GM21737 (cell line): ENCODE measurements around the gene PTER.

ENCODE experiments used
- ATAC-seq: cut with Tn5 transposase; IDR thresholded peaks from one replicate; pipeline ENCODE4 v1.9.1; 2021; ENCODE audit warnings: mild to moderate bottlenecking, moderate library complexity; ENCODE audit not compliant: unreplicated experiment

Gene PTER

DNA sequence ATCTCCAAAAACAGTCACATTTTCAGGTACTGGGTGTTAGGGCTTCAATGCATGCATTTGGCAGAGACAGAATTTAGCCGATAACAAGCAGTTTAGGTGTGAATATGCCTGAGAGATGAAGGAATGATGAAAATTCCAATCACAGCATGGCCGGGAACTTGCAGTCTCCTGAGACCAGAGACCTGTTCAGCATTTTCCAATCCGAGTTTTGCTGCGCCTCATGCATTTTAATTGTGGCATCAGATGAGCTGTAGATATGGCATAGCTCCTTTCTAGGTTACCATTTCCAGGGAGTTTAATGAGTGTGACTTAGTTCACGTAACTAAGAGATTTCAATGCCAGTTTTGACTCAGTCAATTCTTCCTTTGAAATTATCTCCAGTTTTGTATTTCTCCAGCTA, 99.3 kb downstream of the PTER start:
- ATAC-seq, result no peak

GRCh38 chr10:16544099-16544498, 107.3 kb downstream of the PTER start:
- ATAC-seq, result no peak

DNA sequence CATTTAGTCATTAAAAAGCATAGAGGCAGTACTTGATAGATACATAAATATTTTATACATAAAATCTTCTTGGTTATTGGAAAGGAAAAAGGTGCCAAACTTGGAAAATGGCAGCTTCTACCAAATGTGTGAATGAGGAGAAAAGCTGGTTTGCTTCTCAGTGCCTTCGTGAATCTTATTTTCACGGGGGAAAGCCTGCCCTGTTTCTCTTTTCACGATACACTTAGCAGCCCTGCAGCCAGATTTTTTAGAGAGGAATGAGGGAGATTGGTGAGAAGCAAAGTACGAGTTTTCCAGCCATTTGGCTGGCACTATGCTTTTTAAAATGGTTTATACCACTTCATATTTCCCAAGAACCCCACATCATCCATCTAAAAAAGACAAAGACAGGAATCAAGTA, 107.8 kb downstream of the PTER start:
- no peak for ATAC-seq

DNA sequence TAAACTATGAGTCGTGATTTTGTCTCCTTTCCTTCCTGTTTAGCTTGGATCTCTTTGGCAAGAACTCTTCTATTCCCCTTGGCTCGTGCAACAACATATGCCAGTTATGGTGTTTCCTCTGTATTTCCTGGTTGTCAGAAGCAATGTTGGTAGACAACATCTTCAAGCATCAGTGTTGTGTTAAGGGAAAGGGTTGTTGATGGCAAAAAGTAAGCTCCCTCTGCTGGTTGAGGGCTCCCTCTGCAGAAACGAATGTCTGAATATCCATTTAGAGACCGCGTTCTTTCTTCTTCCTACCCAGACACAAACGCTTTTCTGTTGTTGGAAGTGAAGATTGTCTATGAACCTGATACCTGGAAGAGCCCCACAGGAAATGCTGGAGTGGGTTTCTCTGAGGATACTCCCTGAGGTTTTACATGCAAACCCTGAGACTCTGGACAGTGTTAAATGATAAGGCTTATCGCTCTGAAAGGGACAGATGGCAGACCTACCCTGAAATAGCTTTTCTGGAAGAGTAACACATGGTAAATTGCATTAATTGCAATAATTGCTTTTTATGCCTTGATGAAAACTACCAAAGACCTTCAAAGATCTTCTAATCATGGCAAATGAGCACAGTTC, 108.4 kb downstream of the PTER start:
- ATAC-seq, result peak; percentile 67

DNA sequence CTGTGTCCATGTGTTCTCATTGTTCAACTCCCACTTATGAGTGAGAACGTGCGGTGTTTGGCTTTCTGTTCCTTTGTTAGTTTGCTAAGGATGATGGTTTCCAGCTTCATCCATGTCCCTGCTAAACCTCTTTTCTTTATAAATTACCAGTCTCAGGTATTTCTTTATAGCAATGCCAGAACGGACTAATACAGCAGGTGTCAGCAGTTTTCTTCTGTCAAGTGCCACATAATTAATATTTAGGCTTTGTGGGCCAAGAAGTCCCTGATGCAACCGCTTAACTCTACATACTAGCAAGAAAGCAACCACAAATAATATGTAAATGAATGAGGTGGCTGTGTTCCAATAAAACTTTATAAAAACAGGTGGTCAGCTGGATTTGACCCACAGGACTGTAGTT, 111.2 kb downstream of the PTER start:
- ATAC-seq, result no peak

DNA sequence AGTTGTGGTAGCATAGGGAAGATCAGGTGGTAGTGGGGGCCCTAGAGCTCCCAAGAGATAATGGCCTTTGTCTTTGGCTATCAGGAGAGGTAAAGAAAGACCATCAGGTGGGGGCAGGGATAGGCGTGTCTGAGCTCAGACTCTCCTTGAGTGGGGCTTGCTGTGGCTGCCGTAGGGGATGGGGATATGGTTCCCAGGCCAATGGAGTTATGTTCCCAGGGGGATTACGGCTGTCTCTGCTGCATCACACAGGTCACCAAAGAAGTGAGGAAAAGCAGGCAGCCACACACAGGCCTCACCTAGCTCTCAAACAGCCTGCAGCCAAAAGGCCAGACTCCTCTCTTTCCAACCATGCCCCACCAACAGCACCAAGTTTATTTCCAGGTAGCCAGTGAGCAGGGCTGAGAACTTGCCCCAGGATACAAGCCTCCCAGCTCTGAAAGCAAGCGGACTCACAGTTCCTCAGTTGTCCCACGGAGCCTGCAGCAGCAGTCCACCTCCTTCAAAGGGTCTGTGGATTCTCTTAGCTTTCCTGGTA, 122.5 kb downstream of the PTER start:
- ATAC-seq, result no peak

DNA sequence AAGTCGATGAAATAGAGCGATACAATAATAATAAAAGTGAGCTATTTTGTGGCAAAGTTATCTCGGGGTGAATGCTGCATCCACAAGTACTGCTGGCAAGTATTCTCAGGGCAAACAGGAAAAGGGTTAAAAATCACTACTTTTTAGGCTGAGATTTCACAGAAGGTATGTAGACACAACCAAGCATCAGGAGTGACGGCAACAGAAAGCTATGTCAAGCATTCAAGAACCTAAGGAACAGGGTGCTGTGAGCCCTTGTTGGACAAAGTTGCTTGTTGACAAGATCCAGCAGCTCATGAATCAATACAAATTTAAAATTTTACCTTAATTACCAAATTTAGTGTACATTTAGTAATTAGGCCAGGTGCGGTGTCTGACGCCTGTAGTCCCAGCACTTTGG, 126.1 kb downstream of the PTER start:
- no peak for ATAC-seq
